ENCODE measurements around the gene ARL8A. TPM values are rescaled to one million over a fixed set of nuclear protein-coding genes. Genes with fewer than 3 reads are reported as not detected.

ARL8A gene
- total RNA-seq, 1 donor from 2014 or later, result 25.5 TPM

GRCh38 chr1:202140833-202141232, 3.7 kb downstream of the ARL8A start:
- no peaks in the 10 kb centered on the region for H3K9me3 ChIP-seq
- intact Hi-C loops (cut with DNase I), result no loop called here
- H3K27me3 ChIP-seq, result no peaks in the 10 kb centered on the region
- DNase-seq (ENCODE audit: extremely low spot score in 2 of 2), result no peak
- TF ChIP-seq CTCF (IDR thresholded peaks at IDR 0.05) (no peak), POLR2A (IDR thresholded peaks at IDR 0.05) (no peak), POLR2AphosphoS5 (IDR thresholded peaks at IDR 0.05; ENCODE audit: insufficient read depth in 1 of 2, low read depth in 1 of 2) (no peak)
- no peak overlapping the region for H3K4me3 ChIP-seq
- peaks cover 0 to 18% of the 10 kb centered on the region in 2 donors for H3K36me3 ChIP-seq
- no peak overlapping the region for H3K27ac ChIP-seq
- peaks cover 42% of the 10 kb centered on the region for H3K4me1 ChIP-seq

GRCh38 chr1:202135221-202135721, 9.3 kb downstream of the ARL8A start:
- DNase-seq (ENCODE audit: extremely low spot score in 2 of 2), result no peak
- peak overlapping the region; percentile 93 for H3K27ac ChIP-seq
- H3K4me3 ChIP-seq, result no peak overlapping the region
- H3K9me3 ChIP-seq, result no peaks in the 10 kb centered on the region
- intact Hi-C loops (cut with DNase I), result no loop called here
- H3K4me1 ChIP-seq, result peaks cover 55% of the 10 kb centered on the region
- H3K36me3 ChIP-seq, result peaks cover 0 to 44% of the 10 kb centered on the region in 2 donors
- peak in 1 of 2 donors; percentile 22 for TF ChIP-seq POLR2AphosphoS5 (IDR thresholded peaks at IDR 0.05; ENCODE audit: insufficient read depth in 1 of 2, low read depth in 1 of 2)
- peak; percentile 72 to 79 (median 73) for TF ChIP-seq CTCF (IDR thresholded peaks at IDR 0.05)
- no peak for TF ChIP-seq POLR2A (IDR thresholded peaks at IDR 0.05)
- no peaks in the 10 kb centered on the region for H3K27me3 ChIP-seq

GRCh38 chr1:202134645-202135172, 9.8 kb downstream of the ARL8A start:
- H3K9me3 ChIP-seq, result no peaks in the 10 kb centered on the region
- intact Hi-C loops (cut with DNase I), result loop anchor here (5.0 kb wide), 1 partner anchor 122 kb away; the partner anchor contains the start of gene ELF3
- DNase-seq (ENCODE audit: extremely low spot score in 2 of 2), result no peak
- TF ChIP-seq POLR2A (IDR thresholded peaks at IDR 0.05), result no peak
- TF ChIP-seq CTCF (IDR thresholded peaks at IDR 0.05), result no peak
- TF ChIP-seq POLR2AphosphoS5 (IDR thresholded peaks at IDR 0.05; ENCODE audit: insufficient read depth in 1 of 2, low read depth in 1 of 2), result no peak
- H3K36me3 ChIP-seq, result peaks cover 0 to 44% of the 10 kb centered on the region in 2 donors
- H3K27me3 ChIP-seq, result no peaks in the 10 kb centered on the region
- no peak overlapping the region for H3K4me3 ChIP-seq
- peaks cover 61% of the 10 kb centered on the region for H3K4me1 ChIP-seq
- peak overlapping the region; percentile 93 for H3K27ac ChIP-seq

- peaks cover 0 to 44% of the 10 kb centered on the region in 2 donors for H3K36me3 ChIP-seq
- intact Hi-C loops (cut with DNase I), result loop anchor here (5.0 kb wide), 1 partner anchor 122 kb away; the partner anchor contains the start of gene ELF3
- H3K4me3 ChIP-seq, result no peak overlapping the region
- peaks cover 68% of the 10 kb centered on the region for H3K4me1 ChIP-seq
- H3K27ac ChIP-seq, result peak overlapping the region; percentile 93
- TF ChIP-seq POLR2A (IDR thresholded peaks at IDR 0.05) (no peak), CTCF (IDR thresholded peaks at IDR 0.05) (no peak), POLR2AphosphoS5 (IDR thresholded peaks at IDR 0.05; ENCODE audit: insufficient read depth in 1 of 2, low read depth in 1 of 2) (no peak)
- no peaks in the 10 kb centered on the region for H3K9me3 ChIP-seq
- no peaks in the 10 kb centered on the region for H3K27me3 ChIP-seq
- DNase-seq (ENCODE audit: extremely low spot score in 2 of 2), result no peak
These were observed 10.5 kb downstream of the ARL8A start for GRCh38 chr1:202133989-202134388.

GRCh38 chr1:202133496-202133895, 11.0 kb downstream of the ARL8A start:
- no peak for TF ChIP-seq POLR2A (IDR thresholded peaks at IDR 0.05)
- TF ChIP-seq POLR2AphosphoS5 (IDR thresholded peaks at IDR 0.05; ENCODE audit: insufficient read depth in 1 of 2, low read depth in 1 of 2), result no peak
- no peak for TF ChIP-seq CTCF (IDR thresholded peaks at IDR 0.05)
- peaks cover 0 to 44% of the 10 kb centered on the region in 2 donors for H3K36me3 ChIP-seq
- H3K4me1 ChIP-seq, result peaks cover 73% of the 10 kb centered on the region
- DNase-seq (ENCODE audit: extremely low spot score in 2 of 2), result no peak
- intact Hi-C loops (cut with DNase I), result loop anchor here (5.0 kb wide), 1 partner anchor 121 kb away; the partner anchor contains the start of gene ELF3
- no peak overlapping the region for H3K4me3 ChIP-seq
- H3K27me3 ChIP-seq, result no peaks in the 10 kb centered on the region
- H3K27ac ChIP-seq, result peak overlapping the region; percentile 93
- no peaks in the 10 kb centered on the region for H3K9me3 ChIP-seq

All from vagina (tissue), 2 donors.